ENCODE results near the gene SERPINE2.

The SERPINE2 gene

GRCh38 chr2:223939438-223939837 is 99.6 kb downstream of the SERPINE2 start:
- peak in 1 of 2 donors; percentile 9 for ATAC-seq

- no peak for ATAC-seq
Observed at GRCh38 chr2:223937535-223937934, 101.6 kb downstream of the SERPINE2 start.

- ATAC-seq: peak; percentile 45 to 52
Observed at GRCh38 chr2:223936862-223937326, 102.2 kb downstream of the SERPINE2 start.

- ATAC-seq: no peak
Observed at GRCh38 chr2:223935459-223936125, 103.5 kb downstream of the SERPINE2 start.

GRCh38 chr2:223934870-223935269 is 104.2 kb downstream of the SERPINE2 start:
- no peak for ATAC-seq

GRCh38 chr2:223932816-223933800 is 106.0 kb downstream of the SERPINE2 start:
- ATAC-seq: no peak

GRCh38 chr2:223930103-223930976 is 108.7 kb downstream of the SERPINE2 start:
- peak in 1 of 2 donors; percentile 17 for ATAC-seq

- peak; percentile 51 to 65 for ATAC-seq
Observed at GRCh38 chr2:223929571-223930102, 109.4 kb downstream of the SERPINE2 start.

GRCh38 chr2:223928113-223929006 is 110.7 kb downstream of the SERPINE2 start:
- ATAC-seq: no peak

- no peak for ATAC-seq
Observed at GRCh38 chr2:223925106-223925505, 114.0 kb downstream of the SERPINE2 start.

Measured in activated CD4-positive, CD25-positive, alpha-beta regulatory T cell treated with anti-CD3 and anti-CD28 coated beads, Interleukin-2, amount 50 U/mL, for 24 hours (primary cell).